DLD1 (cell line): ENCODE measurements around the gene KDM2A.

ENCODE experiments used
- in situ Hi-C: cut with HindIII; loops from 2 replicates; pipeline ENCODE4 v1.10.0; 2017; ENCODE audit warnings: low sequenced_read_pairs

KDM2A gene

GRCh38 chr11:67299471-67300191 is 180.6 kb downstream of the KDM2A start:
- in situ Hi-C loops: no loop called here

- in situ Hi-C loops: no loop called here
These were observed 181.2 kb downstream of the KDM2A start for GRCh38 chr11:67300256-67300755.

GRCh38 chr11:67300756-67301312 is 181.8 kb downstream of the KDM2A start:
- in situ Hi-C loops: no loop called here

- in situ Hi-C loops: no loop called here
These were observed 182.4 kb downstream of the KDM2A start for GRCh38 chr11:67301313-67301921.

- in situ Hi-C loops: no loop called here
These were observed 183.0 kb downstream of the KDM2A start for GRCh38 chr11:67301951-67302516.

- in situ Hi-C loops: no loop called here
These were observed 183.6 kb downstream of the KDM2A start for GRCh38 chr11:67302571-67303131.

GRCh38 chr11:67303132-67303834 is 184.2 kb downstream of the KDM2A start, which contains the start of gene SSH3:
TSS of gene SSH3 (plus strand) at chr11:67303530. CDS start at chr11:67303626, 96 bp downstream.
- in situ Hi-C loops: no loop called here

GRCh38 chr11:67303835-67304411 is 184.9 kb downstream of the KDM2A start:
- in situ Hi-C loops: no loop called here

- in situ Hi-C loops: no loop called here
These were observed 185.5 kb downstream of the KDM2A start for GRCh38 chr11:67304511-67305113.

- in situ Hi-C loops: no loop called here
These were observed 187.9 kb downstream of the KDM2A start for GRCh38 chr11:67306769-67307544.

GRCh38 chr11:67307545-67308001 is 188.5 kb downstream of the KDM2A start:
- in situ Hi-C loops: no loop called here
